Glutamatergic neuron (in vitro differentiated cells): ENCODE measurements around the gene SHE. TPM values are rescaled to one million over a fixed set of nuclear protein-coding genes. Genes with fewer than 3 reads are reported as not detected.

Source experiments
- DNase-seq: peaks from one replicate; pipeline ENCODE4 v3.0.0; 2022
- H3K27ac Mint-ChIP-seq: one replicate; pipeline ENCODE4 v1.8.0; 2020; ENCODE audit warnings: mild to moderate bottlenecking, mixed read lengths, inconsistent platforms; ENCODE audit not compliant: unreplicated experiment
- H3K27me3 Mint-ChIP-seq: one replicate; pipeline ENCODE4 v1.8.0; 2020; ENCODE audit warnings: mild to moderate bottlenecking, moderate library complexity, mixed read lengths, inconsistent platforms; ENCODE audit not compliant: unreplicated experiment
- H3K36me3 Mint-ChIP-seq: one replicate; pipeline ENCODE4 v1.8.0; 2020; ENCODE audit warnings: mild to moderate bottlenecking, mixed read lengths, inconsistent platforms; ENCODE audit not compliant: unreplicated experiment
- H3K4me1 Mint-ChIP-seq: one replicate; pipeline ENCODE4 v1.8.0; 2020; ENCODE audit warnings: mild to moderate bottlenecking, low read depth, mixed read lengths, inconsistent platforms; ENCODE audit not compliant: unreplicated experiment
- H3K4me3 Mint-ChIP-seq: one replicate; pipeline ENCODE4 v1.8.0; 2020; ENCODE audit warnings: mild to moderate bottlenecking, mixed read lengths, inconsistent platforms; ENCODE audit not compliant: unreplicated experiment
- H3K9me3 Mint-ChIP-seq: one replicate; pipeline ENCODE4 v1.8.0; 2020; ENCODE audit warnings: mild to moderate bottlenecking, moderate library complexity, mixed read lengths, inconsistent platforms; ENCODE audit not compliant: unreplicated experiment
- long read RNA-seq: library from polyadenylated mRNA; unstranded; transcript quantifications from one replicate; pipeline ENCODE4 v2.0.0, GENCODE V29; 2020; ENCODE audit not compliant: unreplicated experiment
- total RNA-seq: library from RNA; stranded (reverse); fragmentation: NEBNext Ultra II Directional; extraction: Animal tissue kit (Norgen Biotek cat#: 25700); gene quantifications from one replicate; pipeline ENCODE4 v1.2.1, GENCODE V29; 2021; ENCODE audit not compliant: unreplicated experiment
- TF ChIP-seq, protein P1 (sequence below): fragments of 200-600 bp; sonication (generic); IDR thresholded peaks from one replicate; pipeline ENCODE4 v1.5.0; 2021; ENCODE audit not compliant: partially characterized antibody, unreplicated experiment

SHE gene
- total RNA-seq = 0.07 TPM
- long read RNA-seq = 0 reads

DNA sequence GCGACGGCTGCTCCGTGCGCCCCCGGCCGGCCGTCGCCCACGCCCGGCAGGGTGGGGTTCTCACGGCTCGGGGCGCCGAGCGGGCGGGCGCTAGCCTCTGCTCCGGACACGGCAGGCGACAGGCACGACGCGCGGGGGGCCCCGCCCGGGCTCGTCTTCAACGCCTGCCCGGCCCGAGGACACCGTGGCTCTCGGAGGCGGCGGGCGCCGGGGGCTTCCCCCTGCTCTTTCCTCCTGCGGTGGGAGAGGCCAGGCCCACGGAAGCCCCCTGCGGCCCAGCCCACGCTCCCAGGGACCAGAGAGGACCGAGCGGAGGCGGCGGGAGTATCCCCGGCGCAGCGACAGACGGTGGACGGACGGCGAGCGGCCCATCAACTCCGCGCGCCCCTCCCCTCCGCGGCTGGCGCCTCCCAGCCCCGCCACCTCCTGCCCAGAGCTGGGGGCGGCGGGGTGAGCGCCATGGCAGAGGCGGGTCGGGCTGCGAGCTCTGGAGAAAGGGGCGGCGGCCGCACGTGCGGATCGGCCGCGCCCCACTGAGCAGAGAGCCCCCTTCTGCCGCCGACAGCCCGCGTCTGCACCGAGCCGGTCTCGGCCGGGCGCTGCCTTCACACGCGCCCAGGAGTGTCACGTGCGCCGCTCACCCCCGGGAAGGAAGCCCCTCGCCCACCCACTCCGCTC lies at the start of gene SHE, which contains the start of gene TDRD10:
SHE (minus strand) TSS at position 347 of the 678 bp plus-strand sequence. CDS start 386 bp downstream, outside the sequence.
TDRD10 (plus strand) TSS at position 154 of the 678 bp plus-strand sequence. CDS start 4,685 bp downstream, outside the sequence.
- H3K36me3 Mint-ChIP-seq = peaks cover 5% of the 10 kb centered on the region
- peaks cover 1% of the 10 kb centered on the region for H3K9me3 Mint-ChIP-seq
- TF ChIP-seq, protein P1, sequence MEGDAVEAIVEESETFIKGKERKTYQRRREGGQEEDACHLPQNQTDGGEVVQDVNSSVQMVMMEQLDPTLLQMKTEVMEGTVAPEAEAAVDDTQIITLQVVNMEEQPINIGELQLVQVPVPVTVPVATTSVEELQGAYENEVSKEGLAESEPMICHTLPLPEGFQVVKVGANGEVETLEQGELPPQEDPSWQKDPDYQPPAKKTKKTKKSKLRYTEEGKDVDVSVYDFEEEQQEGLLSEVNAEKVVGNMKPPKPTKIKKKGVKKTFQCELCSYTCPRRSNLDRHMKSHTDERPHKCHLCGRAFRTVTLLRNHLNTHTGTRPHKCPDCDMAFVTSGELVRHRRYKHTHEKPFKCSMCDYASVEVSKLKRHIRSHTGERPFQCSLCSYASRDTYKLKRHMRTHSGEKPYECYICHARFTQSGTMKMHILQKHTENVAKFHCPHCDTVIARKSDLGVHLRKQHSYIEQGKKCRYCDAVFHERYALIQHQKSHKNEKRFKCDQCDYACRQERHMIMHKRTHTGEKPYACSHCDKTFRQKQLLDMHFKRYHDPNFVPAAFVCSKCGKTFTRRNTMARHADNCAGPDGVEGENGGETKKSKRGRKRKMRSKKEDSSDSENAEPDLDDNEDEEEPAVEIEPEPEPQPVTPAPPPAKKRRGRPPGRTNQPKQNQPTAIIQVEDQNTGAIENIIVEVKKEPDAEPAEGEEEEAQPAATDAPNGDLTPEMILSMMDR = no peak
- no peak within 1 kb of the TSS for H3K27ac Mint-ChIP-seq
- H3K4me1 Mint-ChIP-seq = no peaks in the 10 kb centered on the region
- DNase-seq = peak; percentile 40
- H3K27me3 Mint-ChIP-seq = peaks cover 13% of the 10 kb centered on the region
- peak within 1 kb of the TSS; percentile 38 for H3K4me3 Mint-ChIP-seq

DNA sequence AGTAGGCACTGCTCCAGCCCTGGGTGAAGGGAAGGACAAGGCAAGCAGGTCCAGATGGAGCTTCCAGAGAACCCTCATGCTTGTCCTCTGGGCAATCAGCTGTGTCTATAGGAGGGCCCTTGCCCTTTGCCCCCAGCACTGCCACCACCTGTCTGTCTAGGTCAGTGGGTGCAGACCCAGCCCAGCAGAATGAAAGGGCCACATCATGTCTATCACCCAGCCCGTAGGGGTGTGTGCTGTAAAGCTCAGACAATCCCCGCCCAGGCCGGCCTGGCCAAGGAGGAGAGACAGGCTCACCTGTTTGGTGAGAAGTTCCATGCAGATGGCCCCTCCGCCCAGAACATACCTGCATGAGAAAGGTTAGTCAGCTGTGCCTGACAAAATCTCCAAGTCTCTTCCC lies 49.3 kb upstream of the SHE start:
- TF ChIP-seq, protein P1 = no peak
- Mint-ChIP-seq H3K36me3 (no peaks in the 10 kb centered on the region), H3K27ac (no peak overlapping the region), H3K4me3 (no peak overlapping the region), H3K9me3 (no peaks in the 10 kb centered on the region), H3K4me1 (peaks cover 8% of the 10 kb centered on the region), H3K27me3 (peaks cover 5% of the 10 kb centered on the region)
- DNase-seq = no peak

DNA sequence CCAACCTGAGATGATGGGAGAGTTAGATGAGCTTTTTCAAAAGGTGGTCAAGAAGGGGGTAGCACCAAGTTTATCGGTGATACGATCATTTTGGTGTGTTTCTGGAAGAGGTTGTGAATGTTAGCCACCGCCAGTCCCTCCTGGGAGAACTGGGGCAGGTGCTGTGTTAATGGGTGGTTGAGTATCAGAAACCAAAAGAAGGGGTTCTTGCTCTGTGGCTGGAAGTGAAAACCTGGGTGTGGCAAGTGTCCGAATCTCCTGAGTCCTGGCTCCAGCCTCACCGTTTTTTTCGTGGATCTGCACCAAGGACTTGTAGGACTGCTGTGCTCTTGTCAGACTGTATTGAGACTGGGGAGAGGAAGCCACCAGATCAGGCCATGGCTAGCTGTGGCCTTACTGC lies 48.4 kb upstream of the SHE start:
- Mint-ChIP-seq H3K36me3 (no peaks in the 10 kb centered on the region), H3K9me3 (no peaks in the 10 kb centered on the region), H3K4me1 (peaks cover 2% of the 10 kb centered on the region), H3K27me3 (peaks cover 2% of the 10 kb centered on the region), H3K27ac (no peak overlapping the region), H3K4me3 (no peak overlapping the region)
- TF ChIP-seq, protein P1 = no peak
- no peak for DNase-seq

DNA sequence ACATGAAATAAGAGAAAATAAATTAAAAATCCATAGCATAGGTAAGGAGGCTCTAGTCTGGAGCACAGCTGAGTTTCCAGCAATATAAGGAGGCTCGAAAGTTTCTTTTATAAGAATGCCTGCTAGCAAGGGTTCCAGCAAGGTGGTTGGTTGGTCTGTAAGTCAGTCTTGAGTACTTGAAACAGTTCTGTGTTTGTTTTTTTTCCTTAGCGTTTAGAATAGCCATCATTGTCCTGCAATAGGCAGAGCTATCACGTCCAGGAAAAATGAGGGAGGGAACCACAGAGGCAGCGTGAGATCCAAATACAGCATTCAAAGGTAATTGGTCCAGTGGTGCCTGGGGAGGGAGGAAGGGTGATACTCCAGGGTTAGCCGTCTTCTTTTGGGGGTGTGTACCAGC lies 47.9 kb upstream of the SHE start:
- no peak overlapping the region for H3K4me3 Mint-ChIP-seq
- H3K9me3 Mint-ChIP-seq = no peaks in the 10 kb centered on the region
- peaks cover 2% of the 10 kb centered on the region for H3K27me3 Mint-ChIP-seq
- H3K36me3 Mint-ChIP-seq = no peaks in the 10 kb centered on the region
- DNase-seq = no peak
- TF ChIP-seq, protein P1 = no peak
- H3K27ac Mint-ChIP-seq = no peak overlapping the region
- peaks cover 1% of the 10 kb centered on the region for H3K4me1 Mint-ChIP-seq

DNA sequence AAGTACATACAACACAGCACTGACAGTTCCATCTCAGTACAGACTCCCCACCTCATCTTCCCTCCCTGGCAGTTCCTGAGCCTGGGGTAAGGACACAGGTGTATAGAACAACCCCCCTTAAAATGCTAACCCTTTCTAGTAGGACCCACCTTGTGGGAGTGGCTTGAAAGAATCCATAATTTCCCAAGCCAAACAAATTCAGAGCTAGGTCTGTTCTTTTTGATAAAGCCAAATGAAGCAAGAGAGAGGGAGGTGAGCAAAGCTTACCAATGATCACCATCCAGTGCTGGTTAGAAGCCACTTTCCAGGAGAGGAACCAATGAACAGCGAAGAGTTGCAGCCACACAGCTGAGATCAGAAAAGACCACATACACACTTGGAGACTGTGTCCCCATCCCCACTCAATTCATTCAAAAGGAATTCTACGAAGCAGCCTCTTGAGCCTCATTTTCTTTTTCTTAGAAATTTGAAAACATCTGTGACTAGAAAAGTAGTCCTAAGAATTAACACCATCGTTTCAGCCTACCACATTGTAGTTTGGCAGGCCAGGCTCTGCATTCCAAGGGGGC lies 47.1 kb upstream of the SHE start:
- Mint-ChIP-seq H3K27me3 (peaks cover 2% of the 10 kb centered on the region), H3K27ac (no peak overlapping the region), H3K4me3 (no peak overlapping the region), H3K4me1 (peaks cover 1% of the 10 kb centered on the region), H3K9me3 (peaks cover 3% of the 10 kb centered on the region), H3K36me3 (no peaks in the 10 kb centered on the region)
- TF ChIP-seq, protein P1 = no peak
- DNase-seq = no peak
